H9 (cell line): ENCODE data around the gene RBL1. TPM values are rescaled to one million over a fixed set of nuclear protein-coding genes. Genes with fewer than 3 reads are reported as not detected.

Experiments used
- DNase-seq: peaks from one replicate; pipeline ENCODE4 v3.0.0-alpha.2; 2017
- H2AFZ ChIP-seq: one replicate; pipeline ENCODE4 v1.6.1; 2013; ENCODE audit warnings: mild to moderate bottlenecking, low read length, control low read depth, moderate library complexity
- H2AK5ac ChIP-seq: 2 replicates; pipeline ENCODE4 v1.6.1; 2013; ENCODE audit warnings: low read length, control low read depth, mixed read lengths; ENCODE audit not compliant: insufficient read length
- H2BK120ac ChIP-seq: one replicate; pipeline ENCODE4 v1.6.1; 2013; ENCODE audit warnings: low read depth, mild to moderate bottlenecking, low read length, control low read depth, inconsistent platforms; ENCODE audit not compliant: poor library complexity, severe bottlenecking
- H2BK12ac ChIP-seq: 2 replicates; pipeline ENCODE4 v1.6.1; 2013; ENCODE audit warnings: low read length, control low read depth, mixed read lengths, low read depth; ENCODE audit not compliant: insufficient read length
- H2BK15ac ChIP-seq: 2 replicates; pipeline ENCODE4 v1.6.1; 2013; ENCODE audit warnings: low read depth, low read length, control low read depth
- H2BK20ac ChIP-seq: one replicate; pipeline ENCODE4 v1.6.1; 2013; ENCODE audit warnings: low read depth, mild to moderate bottlenecking, low read length, control low read depth, inconsistent platforms; ENCODE audit not compliant: poor library complexity, severe bottlenecking
- H2BK5ac ChIP-seq: 2 replicates; pipeline ENCODE4 v1.6.1; 2013; ENCODE audit warnings: low read length, control low read depth, mixed read lengths; ENCODE audit not compliant: insufficient read length
- H3K14ac ChIP-seq: 2 replicates; pipeline ENCODE4 v1.6.1; 2013; ENCODE audit warnings: low read length, control low read depth; ENCODE audit not compliant: insufficient read depth
- H3K18ac ChIP-seq: 2 replicates; pipeline ENCODE4 v1.6.1; 2013; ENCODE audit warnings: low read depth, mild to moderate bottlenecking, mixed read lengths, low read length, control low read depth; ENCODE audit not compliant: insufficient read length
- H3K23ac ChIP-seq: 2 replicates; pipeline ENCODE4 v1.6.1; 2013; ENCODE audit warnings: low read length, control low read depth, mixed read lengths, low read depth; ENCODE audit not compliant: insufficient read length
- H3K23me2 ChIP-seq: 2 replicates; pipeline ENCODE4 v1.6.1; 2013; ENCODE audit warnings: low read depth, mild to moderate bottlenecking, mixed read lengths, low read length, control low read depth; ENCODE audit not compliant: insufficient read length, poor library complexity, severe bottlenecking
- H3K27ac ChIP-seq: 2 replicates; pipeline ENCODE4 v1.5.1; 2013; ENCODE audit warnings: low read length, control low read depth, mixed read lengths, low read depth; ENCODE audit not compliant: insufficient read length
- H3K27me3 ChIP-seq: 2 replicates; pipeline ENCODE4 v1.6.1; 2013; ENCODE audit warnings: low read length, control low read depth, inconsistent platforms; ENCODE audit not compliant: insufficient read depth
- H3K4ac ChIP-seq: 2 replicates; pipeline ENCODE4 v1.6.1; 2013; ENCODE audit warnings: low read depth, mild to moderate bottlenecking, control low read depth, inconsistent platforms, low read length, moderate library complexity
- H3K4me1 ChIP-seq: 2 replicates; pipeline ENCODE4 v1.6.1; 2013; ENCODE audit warnings: low read length, control low read depth, inconsistent platforms; ENCODE audit not compliant: insufficient read depth
- H3K4me2 ChIP-seq: 2 replicates; pipeline ENCODE4 v1.6.1; 2013; ENCODE audit warnings: low read length, control low read depth, mixed read lengths; ENCODE audit not compliant: insufficient read length, insufficient read depth
- H3K56ac ChIP-seq: 2 replicates; pipeline ENCODE4 v1.6.1; 2013; ENCODE audit warnings: low read depth, mild to moderate bottlenecking, mixed read lengths, low read length, control low read depth; ENCODE audit not compliant: insufficient read length
- H3K79me1 ChIP-seq: 2 replicates; pipeline ENCODE4 v1.6.1; 2013; ENCODE audit warnings: low read depth, mild to moderate bottlenecking, moderate library complexity, low read length, control low read depth, inconsistent platforms; ENCODE audit not compliant: insufficient read depth, poor library complexity, severe bottlenecking
- H3K79me2 ChIP-seq: 2 replicates; pipeline ENCODE4 v1.6.1; 2013; ENCODE audit warnings: low read length, control low read depth, inconsistent platforms; ENCODE audit not compliant: insufficient read depth
- H3K9ac ChIP-seq: 2 replicates; pipeline ENCODE4 v1.6.1; 2013; ENCODE audit warnings: low read length, control low read depth, mixed read lengths; ENCODE audit not compliant: insufficient read length; ENCODE audit errors: extremely low read depth
- H3K9me3 ChIP-seq: one replicate; pipeline ENCODE4 v1.6.1; 2013; ENCODE audit warnings: low read depth, low read length, inconsistent platforms; ENCODE audit not compliant: control insufficient read depth
- H3T11ph ChIP-seq: one replicate; pipeline ENCODE4 v1.6.1; 2013; ENCODE audit warnings: mild to moderate bottlenecking, low read length, control low read depth, inconsistent platforms
- H4K20me1 ChIP-seq: one replicate; pipeline ENCODE4 v1.6.1; 2013; ENCODE audit not compliant: control insufficient read depth, insufficient read length, insufficient read depth
- H4K5ac ChIP-seq: 2 replicates; pipeline ENCODE4 v1.6.1; 2013; ENCODE audit warnings: low read depth, mild to moderate bottlenecking, mixed read lengths, low read length, control low read depth; ENCODE audit not compliant: insufficient read length
- H4K8ac ChIP-seq: replicated peaks from 2 replicates; pipeline ENCODE4 v1.6.1; 2013; ENCODE audit warnings: low read length, control low read depth, mixed read lengths, low read depth; ENCODE audit not compliant: insufficient read length
- H4K91ac ChIP-seq: 2 replicates; pipeline ENCODE4 v1.6.1; 2013; ENCODE audit warnings: low read depth, mild to moderate bottlenecking, moderate library complexity, mixed read lengths, low read length, control low read depth; ENCODE audit not compliant: insufficient read length
- H3K27ac Mint-ChIP-seq, 3 experiments: 2 replicates in 2 of 3; 3 replicates in 1 of 3; pipeline ENCODE4 v1.8.0; 2020 to 2021; ENCODE audit warnings: mixed read lengths in 3 of 3, mild to moderate bottlenecking in 1 of 3, moderate library complexity in 1 of 3
- H3K27me3 Mint-ChIP-seq: 2 replicates; pipeline ENCODE4 v1.8.0; 2021; ENCODE audit warnings: low read depth, mild to moderate bottlenecking, moderate library complexity, mixed read lengths
- H3K36me3 Mint-ChIP-seq, 3 experiments: 2 replicates in 2 of 3; 3 replicates in 1 of 3; pipeline ENCODE4 v1.8.0; 2020 to 2021; ENCODE audit warnings: low read depth in 3 of 3, mixed read lengths in 3 of 3; ENCODE audit not compliant: insufficient read depth in 1 of 3
- H3K4me1 Mint-ChIP-seq, 2 experiments: 2 replicates each; pipeline ENCODE4 v1.8.0; 2020; ENCODE audit warnings: mixed read lengths in 2 of 2
- H3K4me3 Mint-ChIP-seq, 2 experiments: 2 replicates in 1 of 2; 3 replicates in 1 of 2; pipeline ENCODE4 v1.8.0; 2020 to 2021; ENCODE audit warnings: mild to moderate bottlenecking in 2 of 2, mixed read lengths in 2 of 2, moderate library complexity in 1 of 2
- H3K9me3 Mint-ChIP-seq, 2 experiments: 2 replicates in 1 of 2; 3 replicates in 1 of 2; pipeline ENCODE4 v1.8.0; 2020; ENCODE audit warnings: mild to moderate bottlenecking in 2 of 2, mixed read lengths in 2 of 2, moderate library complexity in 1 of 2
- WGBS: extraction: QIAGEN DNeasy Blood & Tissue Kit; methylation state at CpG from one replicate; pipeline ENCODE4 v1.1.7; 2013; ENCODE audit warnings: missing lambda C conversion rate, low lambda C conversion rate, mixed read lengths; ENCODE audit not compliant: insufficient read length; ENCODE audit errors: extremely low coverage; 5-methylcytosine and 5-hydroxymethylcytosine counted together
- total RNA-seq: library from RNA; stranded (reverse); gene quantifications from 2 replicates; pipeline ENCODE4 v1.2.1, GENCODE V29; 2021
- TF ChIP-seq, protein P1 (sequence below): fragments of 200-600 bp; sonication (generic); conservative IDR thresholded peaks from 3 replicates; pipeline ENCODE4 v1.8.0; 2021; ENCODE audit warnings: antibody characterized with exemption, mild to moderate bottlenecking

The RBL1 gene
- total RNA-seq, 1 experiment from 2014 or later = 14.1 TPM

DNA sequence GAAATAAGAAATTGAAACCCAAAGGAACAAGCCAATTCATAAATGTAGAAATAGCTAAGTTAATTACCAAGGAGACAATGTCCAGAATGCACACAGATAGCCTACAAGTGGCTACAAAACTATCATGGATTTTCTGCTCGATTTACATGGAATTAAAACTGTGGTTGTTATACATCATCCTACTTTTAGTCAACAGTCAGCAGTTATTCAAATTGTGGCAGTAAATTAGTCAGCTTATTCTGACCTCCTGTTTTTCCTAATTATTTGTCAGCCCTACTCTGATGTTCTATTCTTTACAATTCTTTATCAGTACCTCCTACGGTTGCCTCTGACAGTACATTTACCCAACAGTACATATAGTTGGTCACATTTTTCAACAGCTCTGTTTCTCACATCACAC, 29.6 kb downstream of the RBL1 start:
- Mint-ChIP-seq H3K4me1 (no peaks in the 10 kb centered on the region), H3K4me3 (no peak overlapping the region), H3K9me3 (peaks cover 0 to 2% of the 10 kb centered on the region in 2 experiments; a peak in 1 of 5 replicates), H3K27ac (no peak overlapping the region), H3K36me3 (peaks cover 17 to 71% (median 54%) of the 10 kb centered on the region in 3 experiments; a peak in 6 of 7 replicates), H3K27me3 (no peaks in the 10 kb centered on the region)
- no peak overlapping the region for H3K18ac ChIP-seq
- H4K20me1 ChIP-seq = no peaks in the 10 kb centered on the region
- no peaks in the 10 kb centered on the region for H3K27me3 ChIP-seq
- H2AK5ac ChIP-seq = no peak overlapping the region
- H3K4me2 ChIP-seq = no peak overlapping the region
- no peak overlapping the region for H4K91ac ChIP-seq
- no peak overlapping the region for H3K27ac ChIP-seq
- H4K8ac ChIP-seq = no peak overlapping the region
- H3K79me1 ChIP-seq = no peaks in the 10 kb centered on the region
- no peak overlapping the region for H3K9ac ChIP-seq
- H3K23me2 ChIP-seq = no peaks in the 10 kb centered on the region
- H3K56ac ChIP-seq = no peak overlapping the region
- H3K23ac ChIP-seq = no peak overlapping the region
- no peak overlapping the region for H4K5ac ChIP-seq
- no peak overlapping the region for H2BK12ac ChIP-seq
- H3K14ac ChIP-seq = no peak overlapping the region
- TF ChIP-seq, protein P1, sequence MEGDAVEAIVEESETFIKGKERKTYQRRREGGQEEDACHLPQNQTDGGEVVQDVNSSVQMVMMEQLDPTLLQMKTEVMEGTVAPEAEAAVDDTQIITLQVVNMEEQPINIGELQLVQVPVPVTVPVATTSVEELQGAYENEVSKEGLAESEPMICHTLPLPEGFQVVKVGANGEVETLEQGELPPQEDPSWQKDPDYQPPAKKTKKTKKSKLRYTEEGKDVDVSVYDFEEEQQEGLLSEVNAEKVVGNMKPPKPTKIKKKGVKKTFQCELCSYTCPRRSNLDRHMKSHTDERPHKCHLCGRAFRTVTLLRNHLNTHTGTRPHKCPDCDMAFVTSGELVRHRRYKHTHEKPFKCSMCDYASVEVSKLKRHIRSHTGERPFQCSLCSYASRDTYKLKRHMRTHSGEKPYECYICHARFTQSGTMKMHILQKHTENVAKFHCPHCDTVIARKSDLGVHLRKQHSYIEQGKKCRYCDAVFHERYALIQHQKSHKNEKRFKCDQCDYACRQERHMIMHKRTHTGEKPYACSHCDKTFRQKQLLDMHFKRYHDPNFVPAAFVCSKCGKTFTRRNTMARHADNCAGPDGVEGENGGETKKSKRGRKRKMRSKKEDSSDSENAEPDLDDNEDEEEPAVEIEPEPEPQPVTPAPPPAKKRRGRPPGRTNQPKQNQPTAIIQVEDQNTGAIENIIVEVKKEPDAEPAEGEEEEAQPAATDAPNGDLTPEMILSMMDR = no peak
- no peak for DNase-seq
- no peaks in the 10 kb centered on the region for H3K9me3 ChIP-seq
- H2AFZ ChIP-seq = no peak overlapping the region
- H2BK15ac ChIP-seq = no peak overlapping the region
- H3K79me2 ChIP-seq = no peaks in the 10 kb centered on the region
- no peak overlapping the region for H3T11ph ChIP-seq
- no peak overlapping the region for H2BK120ac ChIP-seq
- no peaks in the 10 kb centered on the region for H3K4me1 ChIP-seq
- H2BK20ac ChIP-seq = no peak overlapping the region
- no CpG with 5 or more reads among the region's 2 CpGs for WGBS
- H3K4ac ChIP-seq = no peak overlapping the region
- no peak overlapping the region for H2BK5ac ChIP-seq
